HEK293 (cell line): Measurements from ENCODE around the gene RASSF3.
A peak's percentile ranks its signal among the peaks of the same experiment; 100 is the strongest.

Experiments
- GFI1B ChIP-seq: fragments of 450-650 bp; formaldehyde crosslinking; IDR thresholded peaks from 2 replicates; pipeline ENCODE4 v1.5.1; 2016; ENCODE audit warnings: missing biosample characterization, missing genetic modification characterization
- GLIS2 ChIP-seq: fragments of 450-650 bp; formaldehyde crosslinking; IDR thresholded peaks from 2 replicates; pipeline ENCODE4 v1.5.1; 2016; ENCODE audit warnings: missing biosample characterization, missing genetic modification characterization
- SP2 ChIP-seq: fragments of 450-650 bp; formaldehyde crosslinking; IDR thresholded peaks from 2 replicates; pipeline ENCODE4 v1.5.1; 2016; ENCODE audit warnings: missing biosample characterization, missing genetic modification characterization
- ZBTB21 ChIP-seq: fragments of 450-650 bp; formaldehyde crosslinking; IDR thresholded peaks from 2 replicates; pipeline ENCODE4 v1.5.1; 2017; ENCODE audit warnings: missing biosample characterization, missing genetic modification characterization
- ZBTB8A ChIP-seq: fragments of 450-650 bp; formaldehyde crosslinking; IDR thresholded peaks from 2 replicates; pipeline ENCODE4 v1.5.1; 2016; ENCODE audit warnings: missing biosample characterization, missing genetic modification characterization
- ZFHX2 ChIP-seq: fragments of 450-650 bp; formaldehyde crosslinking; conservative IDR thresholded peaks from 2 replicates; pipeline ENCODE4 v1.5.1; 2016; ENCODE audit warnings: missing biosample characterization, missing genetic modification characterization
- ZFP37 ChIP-seq: fragments of 450-650 bp; formaldehyde crosslinking; IDR thresholded peaks from 2 replicates; pipeline ENCODE4 v1.5.1; 2016; ENCODE audit warnings: missing biosample characterization, missing genetic modification characterization
- ZNF132 ChIP-seq: fragments of 450-650 bp; formaldehyde crosslinking; IDR thresholded peaks from 2 replicates; pipeline ENCODE4 v1.5.1; 2017; ENCODE audit warnings: missing biosample characterization, missing genetic modification characterization, borderline replicate concordance
- ZNF133 ChIP-seq: fragments of 450-650 bp; formaldehyde crosslinking; IDR thresholded peaks from 2 replicates; pipeline ENCODE4 v1.5.1; 2016; ENCODE audit warnings: missing biosample characterization, missing genetic modification characterization
- ZNF169 ChIP-seq: fragments of 450-650 bp; formaldehyde crosslinking; IDR thresholded peaks from 2 replicates; pipeline ENCODE4 v1.5.1; 2016; ENCODE audit warnings: missing biosample characterization, missing genetic modification characterization
- ZNF223 ChIP-seq: fragments of 450-650 bp; formaldehyde crosslinking; IDR thresholded peaks from 2 replicates; pipeline ENCODE4 v1.5.1; 2016; ENCODE audit warnings: missing biosample characterization, missing genetic modification characterization
- ZNF23 ChIP-seq: fragments of 450-650 bp; formaldehyde crosslinking; IDR thresholded peaks from 2 replicates; pipeline ENCODE4 v1.5.1; 2016; ENCODE audit warnings: missing biosample characterization, missing genetic modification characterization, borderline replicate concordance
- ZNF335 ChIP-seq: fragments of 450-650 bp; formaldehyde crosslinking; conservative IDR thresholded peaks from 2 replicates; pipeline ENCODE4 v1.5.1; 2016; ENCODE audit warnings: missing biosample characterization, missing genetic modification characterization
- ZNF398 ChIP-seq: fragments of 450-650 bp; formaldehyde crosslinking; IDR thresholded peaks from 2 replicates; pipeline ENCODE4 v1.5.1; 2017; ENCODE audit warnings: missing biosample characterization, missing genetic modification characterization
- ZNF423 ChIP-seq: fragments of 450-650 bp; formaldehyde crosslinking; IDR thresholded peaks from 2 replicates; pipeline ENCODE4 v1.5.1; 2016; ENCODE audit warnings: missing biosample characterization, missing genetic modification characterization
- ZNF426 ChIP-seq: fragments of 450-650 bp; formaldehyde crosslinking; IDR thresholded peaks from 2 replicates; pipeline ENCODE4 v1.5.1; 2017; ENCODE audit warnings: missing biosample characterization, missing genetic modification characterization, mild to moderate bottlenecking, inconsistent platforms, moderate library complexity
- ZNF513 ChIP-seq: fragments of 450-650 bp; IDR thresholded peaks from 2 replicates; pipeline ENCODE4 v1.5.1; 2018; ENCODE audit warnings: missing biosample characterization, missing genetic modification characterization
- ZNF558 ChIP-seq: fragments of 450-650 bp; formaldehyde crosslinking; IDR thresholded peaks from 2 replicates; pipeline ENCODE4 v1.5.1; 2016; ENCODE audit warnings: missing biosample characterization, missing genetic modification characterization
- ZNF623 ChIP-seq: fragments of 450-650 bp; formaldehyde crosslinking; IDR thresholded peaks from 2 replicates; pipeline ENCODE4 v1.5.1; 2016; ENCODE audit warnings: missing biosample characterization, missing genetic modification characterization
- ZNF629 ChIP-seq: fragments of 450-650 bp; formaldehyde crosslinking; IDR thresholded peaks from 2 replicates; pipeline ENCODE4 v1.5.1; 2017; ENCODE audit warnings: missing biosample characterization, missing genetic modification characterization
- ZSCAN5A ChIP-seq: fragments of 450-650 bp; formaldehyde crosslinking; IDR thresholded peaks from 2 replicates; pipeline ENCODE4 v1.5.1; 2016; ENCODE audit warnings: missing biosample characterization, missing genetic modification characterization
- TF ChIP-seq, protein P1 (sequence below): fragments of 450-650 bp; formaldehyde crosslinking; conservative IDR thresholded peaks from 2 replicates; pipeline ENCODE4 v1.5.1; 2016; ENCODE audit warnings: low read depth, missing biosample characterization, missing genetic modification characterization
- TF ChIP-seq, protein P2 (sequence below): fragments of 450-650 bp; formaldehyde crosslinking; IDR thresholded peaks from 2 replicates; pipeline ENCODE4; 2016; ENCODE audit warnings: missing biosample characterization, missing genetic modification characterization
- TF ChIP-seq, protein P3 (sequence below): fragments of 450-650 bp; formaldehyde crosslinking; IDR thresholded peaks from 2 replicates; pipeline ENCODE4 v1.5.1; 2017; ENCODE audit warnings: missing biosample characterization, mild to moderate bottlenecking, missing genetic modification characterization, moderate library complexity
- TF ChIP-seq, protein P4 (sequence below): fragments of 450-650 bp; formaldehyde crosslinking; IDR thresholded peaks from 2 replicates; pipeline ENCODE4 v1.5.1; 2016; ENCODE audit warnings: missing biosample characterization, missing genetic modification characterization, borderline replicate concordance

RASSF3 gene

GRCh38 chr12:64691795-64692583 is 81.7 kb downstream of the RASSF3 start (continued):
- TF ChIP-seq, protein P1, sequence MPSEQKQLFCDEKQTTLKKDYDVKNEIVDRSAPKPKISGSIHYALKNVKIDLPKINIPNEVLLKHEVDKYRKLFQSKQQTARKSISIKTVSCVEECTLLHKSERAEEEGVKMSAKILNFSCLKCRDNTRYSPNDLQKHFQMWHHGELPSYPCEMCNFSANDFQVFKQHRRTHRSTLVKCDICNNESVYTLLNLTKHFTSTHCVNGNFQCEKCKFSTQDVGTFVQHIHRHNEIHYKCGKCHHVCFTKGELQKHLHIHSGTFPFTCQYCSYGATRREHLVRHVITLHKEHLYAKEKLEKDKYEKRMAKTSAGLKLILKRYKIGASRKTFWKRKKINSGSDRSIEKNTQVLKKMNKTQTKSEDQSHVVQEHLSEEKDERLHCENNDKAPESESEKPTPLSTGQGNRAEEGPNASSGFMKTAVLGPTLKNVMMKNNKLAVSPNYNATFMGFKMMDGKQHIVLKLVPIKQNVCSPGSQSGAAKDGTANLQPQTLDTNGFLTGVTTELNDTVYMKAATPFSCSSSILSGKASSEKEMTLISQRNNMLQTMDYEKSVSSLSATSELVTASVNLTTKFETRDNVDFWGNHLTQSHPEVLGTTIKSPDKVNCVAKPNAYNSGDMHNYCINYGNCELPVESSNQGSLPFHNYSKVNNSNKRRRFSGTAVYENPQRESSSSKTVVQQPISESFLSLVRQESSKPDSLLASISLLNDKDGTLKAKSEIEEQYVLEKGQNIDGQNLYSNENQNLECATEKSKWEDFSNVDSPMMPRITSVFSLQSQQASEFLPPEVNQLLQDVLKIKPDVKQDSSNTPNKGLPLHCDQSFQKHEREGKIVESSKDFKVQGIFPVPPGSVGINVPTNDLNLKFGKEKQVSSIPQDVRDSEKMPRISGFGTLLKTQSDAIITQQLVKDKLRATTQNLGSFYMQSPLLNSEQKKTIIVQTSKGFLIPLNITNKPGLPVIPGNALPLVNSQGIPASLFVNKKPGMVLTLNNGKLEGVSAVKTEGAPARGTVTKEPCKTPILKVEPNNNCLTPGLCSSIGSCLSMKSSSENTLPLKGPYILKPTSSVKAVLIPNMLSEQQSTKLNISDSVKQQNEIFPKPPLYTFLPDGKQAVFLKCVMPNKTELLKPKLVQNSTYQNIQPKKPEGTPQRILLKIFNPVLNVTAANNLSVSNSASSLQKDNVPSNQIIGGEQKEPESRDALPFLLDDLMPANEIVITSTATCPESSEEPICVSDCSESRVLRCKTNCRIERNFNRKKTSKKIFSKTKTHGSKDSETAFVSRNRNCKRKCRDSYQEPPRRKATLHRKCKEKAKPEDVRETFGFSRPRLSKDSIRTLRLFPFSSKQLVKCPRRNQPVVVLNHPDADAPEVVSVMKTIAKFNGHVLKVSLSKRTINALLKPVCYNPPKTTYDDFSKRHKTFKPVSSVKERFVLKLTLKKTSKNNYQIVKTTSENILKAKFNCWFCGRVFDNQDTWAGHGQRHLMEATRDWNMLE: peak; percentile 37; the same call in 1 of the 2 replicates
- TF ChIP-seq ZNF629 (tag by site-specific recombination) (peak; percentile 74; the same call in 1 of the 2 replicates), ZNF623 (tag by site-specific recombination) (no peak), ZNF335 (tag by site-specific recombination) (no peak; the same call in 1 of the 2 replicates), ZNF513 (tag by site-specific recombination) (no peak), GFI1B (tag by site-specific recombination) (no peak), GLIS2 (no peak), ZNF169 (tag by site-specific recombination) (no peak), ZNF132 (tag by site-specific recombination) (no peak), ZBTB8A (tag by site-specific recombination) (peak; percentile 27; the same call in 1 of the 2 replicates), SP2 (tag by site-specific recombination) (0 out of 2 replicates have a peak, but pooled peaks have one; percentile 9), ZNF558 (tag by site-specific recombination) (no peak), ZNF23 (tag by site-specific recombination) (no peak), ZFHX2 (no peak), ZNF426 (tag by site-specific recombination) (no peak), ZBTB21 (tag by site-specific recombination) (peak; percentile 47), ZNF423 (no peak), ZNF223 (tag by site-specific recombination) (no peak), ZFP37 (no peak), ZNF133 (no peak), ZSCAN5A (tag by site-specific recombination) (no peak), ZNF398 (tag by site-specific recombination) (peak; percentile 30; the same call in 1 of the 2 replicates)
- TF ChIP-seq, protein P2, sequence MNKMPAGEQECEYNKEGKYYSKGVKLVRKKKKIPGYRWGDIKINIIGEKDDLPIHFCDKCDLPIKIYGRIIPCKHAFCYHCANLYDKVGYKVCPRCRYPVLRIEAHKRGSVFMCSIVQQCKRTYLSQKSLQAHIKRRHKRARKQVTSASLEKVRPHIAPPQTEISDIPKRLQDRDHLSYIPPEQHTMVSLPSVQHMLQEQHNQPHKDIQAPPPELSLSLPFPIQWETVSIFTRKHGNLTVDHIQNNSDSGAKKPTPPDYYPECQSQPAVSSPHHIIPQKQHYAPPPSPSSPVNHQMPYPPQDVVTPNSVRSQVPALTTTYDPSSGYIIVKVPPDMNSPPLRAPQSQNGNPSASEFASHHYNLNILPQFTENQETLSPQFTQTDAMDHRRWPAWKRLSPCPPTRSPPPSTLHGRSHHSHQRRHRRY (tag by site-specific recombination): no peak
- TF ChIP-seq, protein P3, sequence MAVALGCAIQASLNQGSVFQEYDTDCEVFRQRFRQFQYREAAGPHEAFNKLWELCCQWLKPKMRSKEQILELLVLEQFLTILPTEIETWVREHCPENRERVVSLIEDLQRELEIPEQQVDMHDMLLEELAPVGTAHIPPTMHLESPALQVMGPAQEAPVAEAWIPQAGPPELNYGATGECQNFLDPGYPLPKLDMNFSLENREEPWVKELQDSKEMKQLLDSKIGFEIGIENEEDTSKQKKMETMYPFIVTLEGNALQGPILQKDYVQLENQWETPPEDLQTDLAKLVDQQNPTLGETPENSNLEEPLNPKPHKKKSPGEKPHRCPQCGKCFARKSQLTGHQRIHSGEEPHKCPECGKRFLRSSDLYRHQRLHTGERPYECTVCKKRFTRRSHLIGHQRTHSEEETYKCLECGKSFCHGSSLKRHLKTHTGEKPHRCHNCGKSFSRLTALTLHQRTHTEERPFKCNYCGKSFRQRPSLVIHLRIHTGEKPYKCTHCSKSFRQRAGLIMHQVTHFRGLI (tag by site-specific recombination): no peak
- TF ChIP-seq, protein P4, sequence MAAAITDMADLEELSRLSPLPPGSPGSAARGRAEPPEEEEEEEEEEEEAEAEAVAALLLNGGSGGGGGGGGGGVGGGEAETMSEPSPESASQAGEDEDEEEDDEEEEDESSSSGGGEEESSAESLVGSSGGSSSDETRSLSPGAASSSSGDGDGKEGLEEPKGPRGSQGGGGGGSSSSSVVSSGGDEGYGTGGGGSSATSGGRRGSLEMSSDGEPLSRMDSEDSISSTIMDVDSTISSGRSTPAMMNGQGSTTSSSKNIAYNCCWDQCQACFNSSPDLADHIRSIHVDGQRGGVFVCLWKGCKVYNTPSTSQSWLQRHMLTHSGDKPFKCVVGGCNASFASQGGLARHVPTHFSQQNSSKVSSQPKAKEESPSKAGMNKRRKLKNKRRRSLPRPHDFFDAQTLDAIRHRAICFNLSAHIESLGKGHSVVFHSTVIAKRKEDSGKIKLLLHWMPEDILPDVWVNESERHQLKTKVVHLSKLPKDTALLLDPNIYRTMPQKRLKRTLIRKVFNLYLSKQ (tag by site-specific recombination): no peak
